A673 (cell line): ENCODE measurements around the gene FAM222B. TPM values are rescaled to one million over a fixed set of nuclear protein-coding genes. Genes with fewer than 3 reads are reported as not detected.

Experiments used
- BruUV-seq: library from RNA; stranded (reverse); fragments of 400-500 nt; replicated peaks from 2 replicates; lab custom pipeline; 2021; lab: Mats Ljungman, UMichigan
- CTCF ChIA-PET: fragments of 300-600 bp; sonication (Branson Sonifier 250); formaldehyde crosslinking; loops from one replicate; lab custom pipeline; 2022; ENCODE audit warnings: antibody characterized with exemption; lab: Charles Lee
- POLR2A ChIA-PET: fragments of 300-600 bp; sonication (Branson Sonifier 250); formaldehyde crosslinking; loops from one replicate; lab custom pipeline; 2022; ENCODE audit warnings: antibody characterized with exemption; ENCODE audit not compliant: low non-redundant PET; lab: Charles Lee
- DNase-seq: peaks from one replicate; pipeline ENCODE4 v3.0.0-alpha.2; 2015; ENCODE audit warnings: low spot score
- H3K27ac ChIP-seq: fragments of 200-600 bp; sonication (generic); 2 replicates; pipeline ENCODE4 v1.5.1; 2016; ENCODE audit warnings: mixed run types, low read depth, mild to moderate bottlenecking, mixed read lengths, antibody characterized with exemption, low read length; ENCODE audit not compliant: poor library complexity, severe bottlenecking
- H3K27me3 ChIP-seq: fragments of 200-600 bp; sonication (generic); replicated peaks from 2 replicates; pipeline ENCODE4 v1.6.1; 2017; ENCODE audit warnings: mixed run types, low read depth, mild to moderate bottlenecking, mixed read lengths, antibody characterized with exemption, low read length; ENCODE audit not compliant: insufficient read depth, poor library complexity
- H3K36me3 ChIP-seq: fragments of 200-600 bp; sonication (generic); 2 replicates; pipeline ENCODE4 v1.6.1; 2016; ENCODE audit warnings: mixed run types, mild to moderate bottlenecking, mixed read lengths, antibody characterized with exemption, low read length; ENCODE audit not compliant: insufficient read depth, poor library complexity, severe bottlenecking
- H3K4me1 ChIP-seq: fragments of 200-600 bp; sonication (generic); 2 replicates; pipeline ENCODE4 v1.6.1; 2017; ENCODE audit warnings: mixed run types, mild to moderate bottlenecking, mixed read lengths, antibody characterized with exemption, low read length; ENCODE audit not compliant: insufficient read depth, poor library complexity, severe bottlenecking
- H3K4me3 ChIP-seq: fragments of 200-600 bp; sonication (generic); 2 replicates; pipeline ENCODE4 v1.5.1; 2016; ENCODE audit warnings: low read depth, mixed run types, mild to moderate bottlenecking, mixed read lengths, low read length; ENCODE audit not compliant: poor library complexity, severe bottlenecking
- H3K9me3 ChIP-seq: fragments of 200-600 bp; sonication (generic); 2 replicates; pipeline ENCODE4 v1.6.1; 2016; ENCODE audit warnings: mixed run types, low read depth, mild to moderate bottlenecking, mixed read lengths, antibody characterized with exemption, low read length; ENCODE audit not compliant: poor library complexity, severe bottlenecking
- EZH2 ChIP-seq: fragments of 200-600 bp; sonication (generic); IDR thresholded peaks from 2 replicates; pipeline ENCODE4 v1.6.1; 2017; ENCODE audit warnings: borderline replicate concordance, low read depth, mild to moderate bottlenecking, mixed read lengths, antibody characterized with exemption, low read length; ENCODE audit not compliant: poor library complexity, severe bottlenecking
- intact Hi-C: fragments of 100-400 bp; cut with micrococcal nuclease; formaldehyde crosslinking; loops from one replicate; pipeline ENCODE4 v1.10.0; 2022; ENCODE audit not compliant: unreplicated experiment
- total RNA-seq: library from RNA; stranded (reverse); gene quantifications from 2 replicates; pipeline ENCODE4 v1.2.3, GENCODE V29; 2021
- TF ChIP-seq, protein P1 (sequence below): fragments of 300-800, 200-600 bp; sonication (generic); conservative IDR thresholded peaks from 2 replicates; pipeline ENCODE4 v1.5.1; 2017; ENCODE audit warnings: low read depth, mild to moderate bottlenecking, antibody characterized with exemption, low read length, moderate library complexity, mixed read lengths

Gene FAM222B
- total RNA-seq, 1 experiment from 2014 or later: 27.3 TPM

DNA sequence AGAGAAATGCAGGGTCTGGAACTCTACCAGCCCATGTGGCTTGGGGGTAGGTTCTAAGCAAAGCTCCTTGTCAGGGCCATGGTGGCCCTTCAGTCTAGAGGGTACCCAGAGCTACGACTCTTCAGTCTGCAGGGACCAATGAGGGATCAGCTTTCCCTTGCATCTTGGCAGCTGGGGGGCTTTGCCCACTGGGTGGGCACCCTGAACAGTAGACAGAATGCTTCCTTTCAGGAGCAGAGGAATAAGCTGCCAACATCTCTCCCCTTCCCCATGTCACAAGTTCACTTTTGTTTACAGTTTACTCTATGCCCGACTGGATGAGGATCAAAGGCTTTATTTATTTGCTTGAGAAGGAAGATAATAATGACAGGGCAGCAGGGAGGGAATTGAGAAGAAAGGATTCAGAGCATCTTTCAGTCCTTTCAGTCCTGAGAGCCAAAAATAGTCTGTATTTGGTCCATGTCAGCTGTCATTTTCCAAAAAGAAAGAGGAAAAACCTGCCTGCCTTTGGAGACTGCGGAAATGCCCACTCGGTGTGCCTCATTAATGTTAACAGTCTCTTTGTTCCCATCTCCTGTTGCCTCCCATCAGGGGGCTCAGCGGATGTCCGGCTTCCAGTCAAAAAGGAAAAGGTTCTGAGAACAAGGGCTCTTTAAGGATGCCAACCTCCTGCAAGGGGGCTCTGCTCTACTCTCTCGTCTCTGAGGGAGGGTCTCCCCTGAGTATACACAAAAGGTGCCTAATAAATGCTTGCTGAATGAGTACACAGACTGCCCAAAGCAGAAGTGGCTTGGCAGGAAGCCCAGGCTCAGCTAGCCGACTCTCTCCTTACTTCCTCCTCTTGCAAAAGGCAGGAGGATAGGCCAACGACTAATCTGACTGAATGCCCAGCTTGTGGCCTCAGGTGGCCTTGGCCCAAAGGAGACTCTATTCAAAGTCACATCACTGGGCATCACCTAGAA, 81.7 kb downstream of the FAM222B start:
- CTCF ChIA-PET: interaction anchor here (0.7 to 2.0 kb wide), 8 partner anchors 11 to 356 kb away, joined by 3 to 13 read pairs (median 4); partner anchors contain the start of genes FLOT2 and TLCD1
- POLR2A ChIA-PET: interaction anchor here (0.5 to 0.7 kb wide), 3 partner anchors 34 to 723 kb away, joined by 3 read pairs; no protein-coding TSS in a partner anchor
- DNase-seq: peak; percentile 99
- TF ChIP-seq, protein P1, sequence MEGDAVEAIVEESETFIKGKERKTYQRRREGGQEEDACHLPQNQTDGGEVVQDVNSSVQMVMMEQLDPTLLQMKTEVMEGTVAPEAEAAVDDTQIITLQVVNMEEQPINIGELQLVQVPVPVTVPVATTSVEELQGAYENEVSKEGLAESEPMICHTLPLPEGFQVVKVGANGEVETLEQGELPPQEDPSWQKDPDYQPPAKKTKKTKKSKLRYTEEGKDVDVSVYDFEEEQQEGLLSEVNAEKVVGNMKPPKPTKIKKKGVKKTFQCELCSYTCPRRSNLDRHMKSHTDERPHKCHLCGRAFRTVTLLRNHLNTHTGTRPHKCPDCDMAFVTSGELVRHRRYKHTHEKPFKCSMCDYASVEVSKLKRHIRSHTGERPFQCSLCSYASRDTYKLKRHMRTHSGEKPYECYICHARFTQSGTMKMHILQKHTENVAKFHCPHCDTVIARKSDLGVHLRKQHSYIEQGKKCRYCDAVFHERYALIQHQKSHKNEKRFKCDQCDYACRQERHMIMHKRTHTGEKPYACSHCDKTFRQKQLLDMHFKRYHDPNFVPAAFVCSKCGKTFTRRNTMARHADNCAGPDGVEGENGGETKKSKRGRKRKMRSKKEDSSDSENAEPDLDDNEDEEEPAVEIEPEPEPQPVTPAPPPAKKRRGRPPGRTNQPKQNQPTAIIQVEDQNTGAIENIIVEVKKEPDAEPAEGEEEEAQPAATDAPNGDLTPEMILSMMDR: no peak
- TF ChIP-seq EZH2: no peak
- Histone ChIP-seq H3K4me1 (peaks cover 35% of the 10 kb centered on the region), H3K36me3 (peaks cover 22% of the 10 kb centered on the region), H3K27ac (peak overlapping the region; percentile 67), H3K9me3 (no peaks in the 10 kb centered on the region), H3K27me3 (no peaks in the 10 kb centered on the region), H3K4me3 (no peak overlapping the region)
- no TSS peak for BruUV-seq
- intact Hi-C loops: loop anchor here (1.0 to 5.0 kb wide), 4 partner anchors 34 to 81 kb away; partner anchors contain the start of gene FAM222B

DNA sequence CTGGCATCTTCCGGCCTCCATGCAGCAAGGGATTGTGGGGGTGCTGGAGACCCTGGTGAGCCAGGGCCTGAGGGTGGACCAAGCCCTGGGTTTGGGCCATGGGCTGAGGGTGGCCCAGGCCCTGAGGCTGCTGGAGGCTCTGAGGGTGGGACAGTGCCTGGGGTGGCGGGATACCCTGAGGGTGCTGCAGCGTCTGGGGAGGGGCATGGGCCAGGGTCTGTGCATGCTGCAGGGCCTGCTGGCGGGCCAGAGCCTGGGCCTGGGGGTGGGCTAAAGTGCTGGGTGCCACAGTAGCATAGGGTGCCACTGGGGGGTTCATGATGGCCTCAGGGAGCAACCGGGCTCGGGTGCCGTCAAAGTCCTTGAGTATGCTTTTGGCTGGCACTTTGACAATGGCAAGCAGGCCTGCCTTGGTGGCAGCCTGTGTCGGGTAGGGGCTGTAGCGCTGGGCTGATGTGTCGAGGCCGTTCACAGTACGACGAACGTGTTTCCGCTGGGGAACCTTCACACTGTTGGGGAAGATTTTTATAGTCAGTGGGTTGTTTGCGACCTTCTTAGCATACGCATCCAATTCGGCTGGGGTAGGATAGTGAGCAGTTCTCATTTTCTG, 83.2 kb downstream of the FAM222B start:
- POLR2A ChIA-PET: no interaction called here
- TF ChIP-seq, protein P1: no peak
- no peak for TF ChIP-seq EZH2

DNA sequence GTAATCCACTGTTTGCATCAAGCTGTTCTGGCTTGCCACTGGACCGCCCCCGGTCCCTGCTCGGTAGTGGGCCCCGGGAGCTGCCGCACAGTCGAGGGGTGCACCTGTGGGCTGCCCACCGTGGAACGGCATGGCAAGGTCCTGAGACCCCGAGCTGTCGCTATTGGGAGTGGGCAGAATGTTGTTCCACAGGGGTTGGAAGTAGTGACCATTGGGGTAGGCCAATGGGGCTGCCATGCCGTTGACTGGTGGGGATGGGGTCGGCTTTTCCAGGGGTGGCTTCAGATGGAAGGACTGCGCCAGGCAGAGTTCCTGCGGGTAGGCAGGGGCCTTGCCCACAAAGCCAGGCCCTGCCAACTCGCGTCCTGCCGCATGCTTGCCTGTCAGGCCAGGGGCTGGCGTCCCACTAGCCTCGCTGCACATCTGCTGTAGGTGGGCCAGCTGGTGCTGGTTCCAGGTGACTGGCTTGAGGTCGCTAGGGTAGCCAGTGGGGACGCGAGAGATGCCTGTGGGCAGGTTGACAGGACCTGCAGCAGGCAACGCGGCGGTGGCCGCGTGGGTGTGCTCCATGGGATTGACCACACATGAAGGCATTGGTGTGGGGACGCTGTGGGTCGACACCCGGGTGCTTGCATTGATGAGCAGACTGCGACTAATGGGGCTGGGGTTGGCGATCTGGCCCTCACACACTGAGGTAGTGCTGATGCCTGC, 84.0 kb downstream of the FAM222B start:
- Histone ChIP-seq H3K9me3 (no peaks in the 10 kb centered on the region), H3K27ac (no peak overlapping the region), H3K4me3 (no peak overlapping the region), H3K27me3 (no peaks in the 10 kb centered on the region), H3K4me1 (peaks cover 35% of the 10 kb centered on the region), H3K36me3 (peaks cover 22% of the 10 kb centered on the region)
- CTCF ChIA-PET: no interaction called here
- no peak for TF ChIP-seq EZH2
- TF ChIP-seq, protein P1: no peak
- POLR2A ChIA-PET: no interaction called here
- BruUV-seq: no TSS peak
- intact Hi-C loops: no loop called here
- no peak for DNase-seq

More for the DNA sequence above, 83.2 kb downstream of the FAM222B start:
- intact Hi-C loops: no loop called here
- CTCF ChIA-PET: no interaction called here
- H3K27ac ChIP-seq: no peak overlapping the region
- no TSS peak for BruUV-seq
- H3K4me1 ChIP-seq: peaks cover 35% of the 10 kb centered on the region
- H3K4me3 ChIP-seq: no peak overlapping the region
- H3K36me3 ChIP-seq: peaks cover 22% of the 10 kb centered on the region
- H3K27me3 ChIP-seq: no peaks in the 10 kb centered on the region
- no peak for DNase-seq
- no peaks in the 10 kb centered on the region for H3K9me3 ChIP-seq
